Forelimb muscle (tissue), 1 donor: ENCODE results near the gene ANKUB1. TPM values are rescaled to one million over a fixed set of nuclear protein-coding genes. Genes with fewer than 3 reads are reported as not detected.

ENCODE experiments used
- polyA plus RNA-seq: library from polyadenylated mRNA; unstranded; fragments of 120-200 nt; gene quantifications from one replicate; pipeline ENCODE4 v1.2.1, GENCODE V29; 2013; ENCODE audit not compliant: insufficient read length

The ANKUB1 gene
- polyA plus RNA-seq, 1 donor: not detected

Other genes starting within 250 kb of the ANKUB1 start
- 71.8 TPM for gene WWTR1, start 134.5 kb downstream of the ANKUB1 start, polyA plus RNA-seq
- gene COMMD2, start 40.1 kb downstream of the ANKUB1 start, polyA plus RNA-seq: 30.9 TPM
- 33.2 TPM for gene RNF13, start 20.7 kb upstream of the ANKUB1 start, polyA plus RNA-seq
- gene PFN2, start 178.3 kb upstream of the ANKUB1 start, polyA plus RNA-seq: 271 TPM